ENCODE measurements around the gene JMJD6. TPM values are rescaled to one million over a fixed set of nuclear protein-coding genes. Genes with fewer than 3 reads are reported as not detected.

JMJD6 gene
- total and polyA plus RNA-seq, 9 of the 15 experiments (the other 6 are each of a cell fraction or from before 2014, with no cell fraction given) = 2.5 to 52.3 (median 36.3) TPM

- no peak for TF ChIP-seq PBX2 (CRISPR knock-in tag; IDR thresholded peaks at IDR 0.05; ENCODE audit: low read depth)
- TF ChIP-seq PBX2 (tag; conservative IDR thresholded peaks at IDR 0.05; ENCODE audit: low read depth) = peak; percentile 62
- TF ChIP-seq AFF4 (CRISPR knock-in tag; IDR thresholded peaks at IDR 0.05) = no peak
- TF ChIP-seq SRSF3 (IDR thresholded peaks at IDR 0.05; ENCODE audit: insufficient read depth, low read length) = no peak
- no peak for TF ChIP-seq EHMT2 (IDR thresholded peaks at IDR 0.05)
- no peak for TF ChIP-seq ATF2 (CRISPR knock-in tag; IDR thresholded peaks at IDR 0.05)
- no peak for TF ChIP-seq ZBTB40 (IDR thresholded peaks at IDR 0.05)
- no peak for TF ChIP-seq ZBTB40 (CRISPR knock-in tag; IDR thresholded peaks at IDR 0.05)
- TF ChIP-seq ZNF766 (CRISPR knock-in tag; conservative IDR thresholded peaks at IDR 0.05) = no peak
- 0 out of 2 replicates have a peak, but pooled peaks have one; percentile 26 for TF ChIP-seq DPF2 (IDR thresholded peaks at IDR 0.05)
Measured at GRCh38 chr17:76740329-76741118, 14.1 kb upstream of the JMJD6 start (continued).
